Keratinocyte (primary cell): Measurements from ENCODE around the gene PRSS1.

Experiments
- CTCF ChIP-seq, 3 experiments: IDR thresholded peaks in 1 of 3; conservative IDR thresholded peaks in 1 of 3; optimal IDR thresholded peaks in 1 of 3; 2 replicates in 2 of 3; 3 replicates in 1 of 3; pipeline versions ENCODE3 to v1.5.1; 2011; ENCODE audit warnings: low read length in 3 of 3, mild to moderate bottlenecking in 3 of 3, moderate library complexity in 2 of 3, control low read depth in 1 of 3, inconsistent platforms in 1 of 3; ENCODE audit not compliant: insufficient read depth in 2 of 3; ENCODE audit errors: extremely low read depth in 1 of 3
- EZH2 ChIP-seq: IDR thresholded peaks from one replicate; pipeline ENCODE4 v1.6.1; 2012; ENCODE audit warnings: inconsistent platforms, mild to moderate bottlenecking, low read length, moderate library complexity

GRCh38 chr7:142792593-142792992 lies 43.3 kb downstream of the PRSS1 start:
- no peak for TF ChIP-seq CTCF (optimal IDR thresholded peaks at IDR 0.05 in 1 of 3, IDR thresholded peaks at IDR 0.05 in 1 of 3, conservative IDR thresholded peaks at IDR 0.05 in 1 of 3; ENCODE audit: extremely low read depth in 1 of 3, insufficient read depth in 2 of 3, low read length in 3 of 3)
- TF ChIP-seq EZH2 = no peak
